MM.1S (cell line): Measurements from ENCODE around the gene TMEM163.

Experiments used
- DNase-seq: peaks from one replicate; pipeline ENCODE4 v3.0.0-alpha.2; 2015
- H2AFZ ChIP-seq: fragments of 300-600 bp; sonication (generic); 2 replicates; pipeline ENCODE4 v1.6.0; 2016; ENCODE audit warnings: antibody characterized with exemption, low read length
- H3F3A ChIP-seq: fragments of 300-600 bp; sonication (generic); 2 replicates; pipeline ENCODE4 v1.6.1; 2016; ENCODE audit warnings: mild to moderate bottlenecking, antibody characterized with exemption, low read length, moderate library complexity, mixed read lengths; ENCODE audit not compliant: insufficient read depth
- H3K27ac ChIP-seq: fragments of 300-600 bp; sonication (generic); 2 replicates; pipeline ENCODE4 v1.5.1; 2016; ENCODE audit warnings: mild to moderate bottlenecking, low read length
- H3K27me3 ChIP-seq: fragments of 300-600 bp; sonication (generic); replicated peaks from 2 replicates; pipeline ENCODE4 v1.6.0; 2016; ENCODE audit warnings: low read length; ENCODE audit not compliant: insufficient read depth
- H3K36me3 ChIP-seq: fragments of 300-600 bp; sonication (generic); replicated peaks from 2 replicates; pipeline ENCODE4 v1.6.1; 2016; ENCODE audit warnings: mild to moderate bottlenecking, low read length, mixed read lengths; ENCODE audit not compliant: insufficient read depth
- H3K4me1 ChIP-seq: fragments of 300-600 bp; sonication (generic); 2 replicates; pipeline ENCODE4 v1.6.1; 2016; ENCODE audit warnings: low read length, mixed read lengths
- H3K4me2 ChIP-seq: fragments of 300-600 bp; sonication (generic); 2 replicates; pipeline ENCODE4 v1.6.0; 2016; ENCODE audit warnings: low read depth, low read length
- H3K4me3 ChIP-seq: fragments of 300-600 bp; sonication (generic); 2 replicates; pipeline ENCODE4 v1.5.1; 2016; ENCODE audit warnings: low read length, mixed read lengths
- H3K79me2 ChIP-seq: fragments of 300-600 bp; sonication (generic); 2 replicates; pipeline ENCODE4 v1.6.1; 2016; ENCODE audit warnings: mixed run types, low read length, mixed read lengths
- H3K9ac ChIP-seq: fragments of 300-600 bp; sonication (generic); 2 replicates; pipeline ENCODE4 v1.6.1; 2016; ENCODE audit warnings: low read length, mixed read lengths
- H3K9me2 ChIP-seq: fragments of 300-600 bp; sonication (generic); replicated peaks from 2 replicates; pipeline ENCODE4 v1.6.1; 2016; ENCODE audit warnings: mild to moderate bottlenecking, low read length, mixed read lengths; ENCODE audit not compliant: insufficient read depth
- H3K9me3 ChIP-seq: fragments of 300-600 bp; sonication (generic); replicated peaks from 2 replicates; pipeline ENCODE4 v1.6.1; 2016; ENCODE audit warnings: mild to moderate bottlenecking, low read length, mixed read lengths; ENCODE audit not compliant: insufficient read depth
- H4K20me1 ChIP-seq: fragments of 300-600 bp; sonication (generic); 2 replicates; pipeline ENCODE4 v1.6.1; 2016; ENCODE audit warnings: mild to moderate bottlenecking, low read length, moderate library complexity, mixed read lengths; ENCODE audit not compliant: insufficient read depth
- EZH2 ChIP-seq: fragments of 300-600 bp; sonication (generic); optimal IDR thresholded peaks from 2 replicates; pipeline ENCODE3; 2017; ENCODE audit warnings: low read depth, mild to moderate bottlenecking, antibody characterized with exemption, low read length, mixed read lengths
- EZH2phosphoT487 ChIP-seq: fragments of 300-600 bp; sonication (generic); IDR thresholded peaks from 2 replicates; pipeline ENCODE4 v1.6.1; 2018; ENCODE audit warnings: antibody characterized with exemption, low read length
- TF ChIP-seq, protein P1 (sequence below): fragments of 300-600 bp; sonication (generic); IDR thresholded peaks from 2 replicates; pipeline ENCODE4 v1.5.1; 2016; ENCODE audit warnings: antibody characterized with exemption, low read length, mixed read lengths

TMEM163 gene

DNA sequence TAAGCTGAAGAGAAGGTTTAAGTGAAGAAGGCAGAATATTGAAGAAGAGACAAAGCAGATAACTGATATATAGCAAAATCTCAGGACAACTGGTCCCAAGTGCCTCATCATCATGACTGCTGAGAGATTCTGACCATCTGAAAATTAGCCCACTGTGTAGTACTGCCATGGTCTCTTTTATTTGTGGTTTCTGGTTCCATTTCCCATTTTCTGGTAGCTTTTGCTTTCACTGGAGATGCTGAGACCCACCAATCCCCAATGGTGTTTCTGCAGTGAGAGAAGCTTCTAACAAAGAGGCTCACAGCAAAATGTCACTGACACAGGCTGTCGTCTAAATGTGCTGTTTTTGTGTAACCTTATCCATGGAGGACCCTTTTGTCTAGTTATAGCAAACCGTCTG lies 79.5 kb downstream of the TMEM163 start:
- Histone ChIP-seq H3K79me2 (no peaks in the 10 kb centered on the region), H3K4me1 (no peaks in the 10 kb centered on the region), H3K27ac (no peak overlapping the region), H3K27me3 (no peaks in the 10 kb centered on the region), H3K4me2 (no peak overlapping the region), H2AFZ (no peak overlapping the region), H3K9ac (no peak overlapping the region), H3K36me3 (no peaks in the 10 kb centered on the region), H3K4me3 (no peak overlapping the region), H3K9me2 (no peaks in the 10 kb centered on the region), H4K20me1 (no peaks in the 10 kb centered on the region), H3K9me3 (no peaks in the 10 kb centered on the region), H3F3A (no peaks in the 10 kb centered on the region)
- no peak for DNase-seq
- TF ChIP-seq EZH2 = no peak
- TF ChIP-seq, protein P1, sequence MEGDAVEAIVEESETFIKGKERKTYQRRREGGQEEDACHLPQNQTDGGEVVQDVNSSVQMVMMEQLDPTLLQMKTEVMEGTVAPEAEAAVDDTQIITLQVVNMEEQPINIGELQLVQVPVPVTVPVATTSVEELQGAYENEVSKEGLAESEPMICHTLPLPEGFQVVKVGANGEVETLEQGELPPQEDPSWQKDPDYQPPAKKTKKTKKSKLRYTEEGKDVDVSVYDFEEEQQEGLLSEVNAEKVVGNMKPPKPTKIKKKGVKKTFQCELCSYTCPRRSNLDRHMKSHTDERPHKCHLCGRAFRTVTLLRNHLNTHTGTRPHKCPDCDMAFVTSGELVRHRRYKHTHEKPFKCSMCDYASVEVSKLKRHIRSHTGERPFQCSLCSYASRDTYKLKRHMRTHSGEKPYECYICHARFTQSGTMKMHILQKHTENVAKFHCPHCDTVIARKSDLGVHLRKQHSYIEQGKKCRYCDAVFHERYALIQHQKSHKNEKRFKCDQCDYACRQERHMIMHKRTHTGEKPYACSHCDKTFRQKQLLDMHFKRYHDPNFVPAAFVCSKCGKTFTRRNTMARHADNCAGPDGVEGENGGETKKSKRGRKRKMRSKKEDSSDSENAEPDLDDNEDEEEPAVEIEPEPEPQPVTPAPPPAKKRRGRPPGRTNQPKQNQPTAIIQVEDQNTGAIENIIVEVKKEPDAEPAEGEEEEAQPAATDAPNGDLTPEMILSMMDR = no peak
- TF ChIP-seq EZH2phosphoT487 = no peak

DNA sequence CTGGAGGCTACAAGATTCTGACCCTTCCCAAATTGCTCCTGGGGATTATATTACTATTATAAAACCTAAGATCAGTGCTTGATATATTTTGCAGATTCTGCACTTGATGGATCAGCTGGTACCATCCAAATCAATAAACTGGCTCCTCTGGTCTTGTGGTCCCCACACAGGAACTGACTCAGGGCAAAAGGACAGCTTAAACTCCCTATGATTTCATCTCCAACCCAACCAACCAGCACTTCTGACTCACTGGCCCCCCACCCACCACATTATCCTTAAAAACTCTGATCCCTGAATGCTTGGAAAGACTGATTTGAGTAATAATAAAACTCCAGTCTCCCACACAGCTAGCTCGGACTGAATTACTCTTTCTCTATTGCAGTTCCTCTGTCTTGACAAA lies 82.1 kb downstream of the TMEM163 start:
- DNase-seq = no peak
- no peaks in the 10 kb centered on the region for H3K79me2 ChIP-seq
- no peak overlapping the region for H3K4me3 ChIP-seq

DNA sequence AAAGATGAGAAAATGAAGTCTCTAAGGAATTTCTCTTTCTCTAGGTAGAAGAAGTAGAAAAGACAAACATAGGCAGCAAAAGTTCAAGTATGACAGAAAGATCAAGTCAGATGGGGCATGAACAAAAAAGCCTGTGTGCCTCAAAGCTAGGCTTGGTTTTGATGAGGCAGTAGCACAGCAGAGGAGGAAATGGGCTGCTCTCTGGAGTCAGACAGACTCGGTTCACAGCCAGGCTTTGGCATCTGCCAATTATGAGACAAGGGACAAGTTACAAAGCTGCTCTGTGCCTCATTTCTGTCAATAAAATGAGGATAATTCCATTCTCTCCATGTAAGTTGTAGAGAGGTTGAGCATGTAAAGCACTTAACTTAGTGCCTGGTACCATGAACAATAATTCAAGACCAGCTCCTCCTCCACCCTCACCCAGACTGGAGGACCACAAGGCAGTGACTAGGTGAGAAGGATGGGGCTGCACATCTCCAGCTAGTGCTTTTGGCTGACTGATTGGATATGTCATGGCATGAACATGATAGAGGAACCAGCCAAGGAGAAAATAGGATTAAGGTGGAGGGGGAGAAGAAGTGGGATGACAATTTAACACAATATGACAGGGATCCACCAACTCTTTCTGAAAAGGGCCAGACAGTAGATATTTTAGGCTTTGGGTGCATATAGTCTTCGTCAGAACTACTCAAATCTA lies 84.6 kb downstream of the TMEM163 start:
- Histone ChIP-seq H3K4me1 (no peaks in the 10 kb centered on the region), H3K79me2 (no peaks in the 10 kb centered on the region), H3F3A (no peaks in the 10 kb centered on the region), H3K36me3 (no peaks in the 10 kb centered on the region), H3K9me2 (no peaks in the 10 kb centered on the region), H3K9me3 (no peaks in the 10 kb centered on the region), H3K9ac (no peak overlapping the region), H3K4me3 (no peak overlapping the region), H3K27me3 (no peaks in the 10 kb centered on the region), H2AFZ (no peak overlapping the region), H4K20me1 (no peaks in the 10 kb centered on the region), H3K27ac (no peak overlapping the region), H3K4me2 (no peak overlapping the region)
- no peak for TF ChIP-seq EZH2phosphoT487
- TF ChIP-seq, protein P1 = no peak
- no peak for TF ChIP-seq EZH2
- no peak for DNase-seq

More for the DNA sequence above, 82.1 kb downstream of the TMEM163 start:
- TF ChIP-seq, protein P1 = no peak
- no peak for TF ChIP-seq EZH2phosphoT487
- no peaks in the 10 kb centered on the region for H3F3A ChIP-seq
- no peak overlapping the region for H2AFZ ChIP-seq
- H4K20me1 ChIP-seq = no peaks in the 10 kb centered on the region
- no peaks in the 10 kb centered on the region for H3K27me3 ChIP-seq
- H3K9me3 ChIP-seq = no peaks in the 10 kb centered on the region
- no peak overlapping the region for H3K4me2 ChIP-seq
- no peaks in the 10 kb centered on the region for H3K36me3 ChIP-seq
- H3K9ac ChIP-seq = no peak overlapping the region
- H3K4me1 ChIP-seq = no peaks in the 10 kb centered on the region
- H3K9me2 ChIP-seq = no peaks in the 10 kb centered on the region
- no peak overlapping the region for H3K27ac ChIP-seq
